SK-N-SH treated with all-trans-retinoic acid at 6 μM for 48 hours (cell line): ENCODE results near the gene ZMYND8.

Source experiments
- ARNTL ChIP-seq: fragments of 450-650 bp; formaldehyde crosslinking; IDR thresholded peaks from 2 replicates; pipeline ENCODE4 v1.5.0; 2020; ENCODE audit warnings: low read depth, mild to moderate bottlenecking, moderate library complexity, borderline replicate concordance
- BACH2 ChIP-seq: fragments of 250-450 bp; sonication (Bioruptor Pico); IDR thresholded peaks from 2 replicates; pipeline ENCODE4 v1.9.0; 2021; ENCODE audit warnings: mild to moderate bottlenecking, borderline replicate concordance
- CREB5 ChIP-seq: fragments of 250-450 bp; sonication (Bioruptor Pico); IDR thresholded peaks from 2 replicates; pipeline ENCODE4 v1.5.1; 2020; ENCODE audit warnings: low read depth, mild to moderate bottlenecking, moderate library complexity
- ESRRG ChIP-seq: fragments of 250-450 bp; sonication (Bioruptor Pico); IDR thresholded peaks from 2 replicates; pipeline ENCODE4 v1.6.1; 2021; ENCODE audit warnings: mild to moderate bottlenecking
- OSR1 ChIP-seq: fragments of 250-450 bp; sonication (Bioruptor Pico); IDR thresholded peaks from 2 replicates; pipeline ENCODE4 v1.8.0; 2022; ENCODE audit warnings: moderate library complexity, mild to moderate bottlenecking, inconsistent platforms
- PATZ1 ChIP-seq: fragments of 250-450 bp; sonication (Bioruptor Pico); IDR thresholded peaks from 2 replicates; pipeline ENCODE4 v1.8.0; 2020; ENCODE audit warnings: mild to moderate bottlenecking, moderate library complexity, borderline replicate concordance
- PPARA ChIP-seq: fragments of 250-450 bp; sonication (Bioruptor Pico); IDR thresholded peaks from 2 replicates; pipeline ENCODE4 v1.5.0; 2020; ENCODE audit warnings: mild to moderate bottlenecking, borderline replicate concordance
- RARB ChIP-seq: fragments of 250-450 bp; sonication (Bioruptor Pico); IDR thresholded peaks from 2 replicates; pipeline ENCODE4 v1.8.0; 2021; ENCODE audit warnings: mild to moderate bottlenecking, moderate library complexity
- TCF4 ChIP-seq: fragments of 250-450 bp; sonication (Bioruptor Pico); IDR thresholded peaks from 2 replicates; pipeline ENCODE4 v1.8.0; 2021; ENCODE audit warnings: mild to moderate bottlenecking, moderate library complexity, borderline replicate concordance
- TOX ChIP-seq: fragments of 250-450 bp; sonication (Bioruptor Pico); IDR thresholded peaks from 2 replicates; pipeline ENCODE4 v1.8.0; 2021; ENCODE audit warnings: mild to moderate bottlenecking, moderate library complexity, borderline replicate concordance

- TF ChIP-seq TCF4 (CRISPR knock-in tag) = no peak
- no peak for TF ChIP-seq PATZ1 (CRISPR knock-in tag)
- TF ChIP-seq TOX (CRISPR knock-in tag) = no peak
- TF ChIP-seq ARNTL = no peak
- TF ChIP-seq BACH2 = no peak
- no peak for TF ChIP-seq PPARA
- no peak for TF ChIP-seq RARB (CRISPR knock-in tag)
- no peak for TF ChIP-seq CREB5
- TF ChIP-seq OSR1 (CRISPR knock-in tag) = no peak
- no peak for TF ChIP-seq ESRRG (CRISPR knock-in tag)
These were observed 2.6 kb downstream of the ZMYND8 start for GRCh38 chr20:47353692-47354463.
